T-helper 9 cell (primary cell): ENCODE results near the gene RCN1.
"Not testable (repeated sequence)": the region's sequence is repeated elsewhere in the genome, so short reads cannot be mapped to it uniquely, and the experiment has no call there.

Experiments
- DNase-seq: peaks from one replicate; pipeline ENCODE4 v3.0.0-alpha.2; 2020

Gene RCN1

DNA sequence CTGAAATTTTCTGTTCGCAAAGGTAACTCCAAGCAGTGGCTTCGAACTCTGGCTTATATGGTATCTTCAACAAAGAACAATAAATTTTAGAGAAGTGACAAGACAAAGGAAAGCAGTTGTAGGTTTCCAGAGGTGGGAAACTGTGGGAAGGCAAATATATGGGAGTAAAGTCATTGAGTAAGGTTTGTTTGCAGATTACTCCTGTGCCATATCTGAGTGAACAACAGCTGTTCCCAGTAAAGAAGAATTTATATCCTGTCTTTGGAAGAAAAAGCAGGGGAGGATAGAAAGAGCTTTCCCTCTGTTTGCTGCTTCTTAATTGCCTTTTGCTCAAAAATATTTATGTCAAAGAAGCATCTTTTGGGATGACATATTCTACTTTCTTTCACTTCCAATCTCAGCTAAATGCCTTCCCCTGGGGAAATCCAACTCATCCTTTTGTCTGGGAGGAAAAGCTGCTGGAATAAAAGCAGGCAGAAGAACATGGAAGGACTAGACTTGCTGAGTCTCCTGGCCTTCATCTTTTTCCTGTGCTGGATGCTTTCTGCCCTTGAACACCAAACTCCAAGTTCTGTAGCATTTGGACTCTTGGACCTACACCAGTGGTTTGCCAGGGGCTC lies 10.4 kb upstream of the RCN1 start:
- no peak for DNase-seq

DNA sequence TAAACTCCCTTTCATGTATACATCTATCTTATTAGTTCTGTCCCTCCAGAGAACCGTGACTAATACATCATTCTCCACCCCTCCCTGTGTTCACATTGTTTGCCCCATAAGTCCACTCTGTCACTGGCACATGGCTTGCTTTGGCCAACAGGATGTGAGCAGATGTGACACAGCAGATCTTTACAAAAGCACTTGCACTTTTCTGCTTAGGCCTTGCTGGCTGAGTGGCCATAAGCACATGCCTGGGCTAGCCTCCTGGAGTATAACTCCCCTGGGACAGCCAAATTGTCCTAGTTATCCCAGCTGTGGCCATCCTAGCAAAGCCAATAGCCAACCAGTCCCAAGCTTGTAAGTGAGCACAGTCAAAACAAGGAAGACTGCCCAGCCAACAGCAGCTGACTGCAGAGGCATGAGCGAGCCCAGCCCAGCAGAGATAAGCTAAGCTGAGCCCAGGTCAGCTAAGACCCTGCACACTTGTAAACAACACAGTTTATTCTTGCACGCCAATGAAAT lies 9.7 kb upstream of the RCN1 start:
- DNase-seq, result no peak

DNA sequence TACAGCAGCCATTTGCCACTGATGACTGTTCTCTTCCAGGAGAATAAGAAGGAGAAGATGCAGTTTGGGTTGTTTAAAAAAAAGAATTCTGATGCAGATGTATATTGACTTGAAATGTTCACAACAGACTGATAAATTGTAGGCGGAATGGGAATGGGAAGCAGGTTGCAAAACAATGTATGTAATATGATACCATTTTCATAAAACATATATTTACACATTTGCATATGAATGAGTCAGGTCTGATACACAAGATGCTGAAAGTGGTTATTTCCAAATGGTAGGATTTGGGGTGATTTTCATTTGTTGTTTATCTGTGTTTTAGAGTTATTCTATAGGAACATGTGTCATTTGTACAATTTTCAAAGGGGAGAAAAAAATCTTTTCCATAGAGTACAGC lies 9.0 kb upstream of the RCN1 start:
- DNase-seq, result no peak

DNA sequence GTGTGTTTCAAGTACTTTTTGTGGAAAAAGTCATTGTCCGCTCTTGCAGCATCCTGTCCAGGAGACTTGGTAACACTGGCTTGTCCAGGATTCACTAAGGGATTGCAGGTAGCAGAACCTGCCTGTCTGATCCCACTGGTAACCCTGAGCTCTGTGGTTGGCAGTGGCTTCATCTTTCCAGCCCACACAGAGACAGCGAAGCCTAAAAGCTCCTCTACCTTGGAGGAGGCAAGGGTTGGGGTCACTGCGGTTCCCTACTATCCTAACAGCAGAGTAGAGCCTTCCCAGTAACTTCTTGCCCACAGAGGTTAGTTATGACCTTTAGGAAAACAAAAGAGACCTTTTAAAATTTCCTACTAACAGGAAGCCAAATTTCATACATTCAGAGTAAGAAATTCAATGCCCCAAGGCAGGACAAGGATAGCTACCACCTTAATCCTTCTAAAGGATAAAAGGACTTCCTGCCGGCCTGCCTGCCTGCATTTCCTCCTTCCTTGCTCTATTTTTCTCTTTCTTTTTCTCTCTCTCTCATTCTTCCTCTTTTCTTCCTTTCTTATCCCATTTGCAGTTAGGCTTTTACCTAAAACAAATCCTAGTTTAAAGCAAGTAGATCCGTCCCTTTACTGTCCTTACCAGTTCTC lies 8.4 kb upstream of the RCN1 start:
- no peak for DNase-seq

DNA sequence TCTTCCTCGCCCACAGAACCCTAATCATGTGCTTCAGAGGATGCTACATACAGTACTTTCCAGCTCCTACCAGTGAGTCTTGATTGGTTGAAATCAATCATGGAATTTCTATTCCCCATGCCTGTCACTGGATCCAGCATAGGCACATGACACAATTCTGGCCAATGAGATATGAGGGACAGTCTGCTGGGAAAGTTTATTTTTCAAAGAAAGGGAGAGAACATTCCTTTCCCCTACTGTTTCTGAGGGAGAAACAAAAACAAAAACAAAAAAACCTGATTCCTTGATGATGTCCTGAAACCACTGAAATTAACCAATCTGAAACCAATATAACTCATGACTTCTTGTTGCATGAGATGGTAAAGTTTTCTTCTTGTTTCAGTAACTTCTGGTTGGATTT lies 3.3 kb upstream of the RCN1 start:
- no peak for DNase-seq

DNA sequence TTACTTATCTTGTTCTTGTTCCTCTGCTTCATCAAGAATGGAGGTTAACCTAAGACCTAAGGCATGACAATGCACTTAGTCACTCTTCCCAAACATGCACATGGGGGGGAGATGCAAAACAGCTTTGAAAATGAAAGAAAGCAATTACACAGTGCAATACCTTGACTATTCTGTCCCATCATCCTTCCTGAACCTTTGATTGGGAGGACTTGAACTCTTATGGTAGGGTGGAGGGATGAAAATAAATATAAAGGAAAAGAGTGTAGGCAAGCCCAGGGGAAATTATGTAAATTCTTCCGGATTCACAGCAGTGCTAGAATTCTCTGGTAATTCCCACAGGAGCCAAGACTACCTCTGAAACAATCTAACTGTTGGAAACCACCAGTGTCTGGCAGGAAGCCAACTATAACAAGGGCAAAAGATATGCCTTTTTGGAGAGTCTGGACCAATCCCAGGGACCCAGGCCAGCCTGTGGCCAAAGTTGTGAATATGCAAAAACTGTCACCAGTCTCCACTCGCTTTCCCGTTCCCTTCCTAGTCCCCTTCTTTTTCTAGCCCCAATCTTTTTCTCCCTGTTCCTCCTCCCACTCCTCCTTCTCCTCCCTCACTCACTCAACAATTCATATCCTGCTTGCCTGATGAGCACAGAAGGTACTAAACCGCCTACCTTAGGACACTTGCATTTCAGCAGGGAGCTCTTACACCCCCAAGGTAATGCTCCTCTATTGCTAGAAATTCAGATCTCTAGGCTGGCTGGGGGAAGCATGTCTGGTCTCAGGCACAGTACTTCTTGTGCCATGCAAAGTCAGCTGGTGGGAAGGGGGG lies 2.5 kb upstream of the RCN1 start:
- DNase-seq, result no peak

DNA sequence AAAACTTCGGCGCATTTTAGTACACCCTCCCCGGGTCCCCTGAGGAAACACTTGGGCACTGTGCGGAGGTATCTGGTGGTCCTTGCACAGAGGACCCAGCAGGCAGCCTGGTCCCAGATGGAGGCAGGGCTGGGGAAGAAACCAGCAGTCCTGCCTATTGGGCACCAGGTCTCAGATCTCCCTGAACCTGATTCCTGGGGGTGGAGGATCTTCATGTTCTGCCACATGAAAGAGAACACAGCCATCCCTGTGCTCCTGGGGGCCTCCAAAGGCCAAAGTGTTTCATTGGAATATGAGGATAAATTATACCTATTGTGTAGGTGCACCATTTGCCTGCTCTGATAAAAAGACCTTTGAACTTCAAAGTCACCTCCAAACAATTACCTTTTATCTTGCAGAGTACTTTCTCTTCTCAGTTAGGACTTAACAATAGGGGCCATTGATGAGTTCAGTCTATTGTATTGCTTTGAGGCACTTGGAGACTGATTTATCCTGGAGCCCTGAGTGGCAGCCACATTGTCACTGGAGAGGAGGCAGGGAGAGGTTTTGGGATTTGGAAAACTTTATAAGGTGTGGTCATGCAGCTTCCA lies 1.8 kb downstream of the RCN1 start:
- DNase-seq, result no peak

DNA sequence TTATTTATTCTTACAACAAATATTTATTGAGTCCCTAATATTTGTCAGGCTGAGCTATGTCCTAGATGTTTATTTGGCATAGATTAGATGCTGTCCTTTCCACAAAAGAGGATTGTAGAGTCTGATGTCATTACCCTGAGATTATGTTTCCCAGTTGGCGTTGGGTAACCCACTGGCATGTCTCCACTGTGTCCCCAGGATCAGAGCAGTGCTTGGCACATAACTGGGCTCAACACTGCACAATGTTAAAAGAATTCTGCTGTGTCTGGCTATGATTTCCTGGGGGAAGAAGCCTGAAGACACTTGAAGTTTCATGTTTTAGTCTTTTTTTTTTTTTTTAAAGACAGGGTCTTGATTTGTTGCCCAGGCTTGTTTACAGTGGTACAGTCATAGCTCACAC lies 4.0 kb downstream of the RCN1 start:
- DNase-seq, result no peak

DNA sequence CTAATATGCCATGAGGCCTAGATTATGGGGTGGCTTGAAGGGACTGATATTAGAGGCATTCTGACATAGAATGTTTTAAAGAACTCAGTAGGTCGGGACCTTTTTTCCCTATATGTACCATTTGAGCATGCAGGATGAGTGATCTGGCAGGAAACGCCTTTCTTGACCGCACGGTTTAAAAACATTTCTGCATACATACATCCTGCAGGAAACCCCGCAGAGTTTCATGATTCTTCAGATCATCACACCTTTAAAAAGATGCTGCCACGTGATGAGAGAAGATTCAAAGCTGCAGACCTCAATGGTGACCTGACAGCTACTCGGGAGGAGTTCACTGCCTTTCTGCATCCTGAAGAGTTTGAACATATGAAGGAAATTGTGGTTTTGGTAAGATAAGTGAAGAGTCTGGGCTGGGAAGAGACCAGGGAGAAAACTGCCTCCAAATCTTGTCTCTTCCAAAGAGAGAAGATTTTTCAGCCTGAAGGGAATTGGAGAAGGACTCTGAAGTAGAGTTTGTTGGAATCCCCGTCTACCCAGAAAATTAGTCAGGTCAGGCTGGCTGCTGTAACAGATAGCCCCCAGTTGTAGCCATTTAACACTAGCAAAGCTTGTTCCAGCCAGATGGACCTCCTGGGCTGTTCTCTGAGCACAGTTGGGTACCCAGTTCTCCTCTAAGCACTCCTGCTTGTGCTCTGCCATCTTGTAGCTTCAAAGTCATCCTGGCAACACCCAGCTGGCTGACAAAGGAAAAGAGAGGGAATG lies 7.4 kb downstream of the RCN1 start:
- DNase-seq, result no peak

DNA sequence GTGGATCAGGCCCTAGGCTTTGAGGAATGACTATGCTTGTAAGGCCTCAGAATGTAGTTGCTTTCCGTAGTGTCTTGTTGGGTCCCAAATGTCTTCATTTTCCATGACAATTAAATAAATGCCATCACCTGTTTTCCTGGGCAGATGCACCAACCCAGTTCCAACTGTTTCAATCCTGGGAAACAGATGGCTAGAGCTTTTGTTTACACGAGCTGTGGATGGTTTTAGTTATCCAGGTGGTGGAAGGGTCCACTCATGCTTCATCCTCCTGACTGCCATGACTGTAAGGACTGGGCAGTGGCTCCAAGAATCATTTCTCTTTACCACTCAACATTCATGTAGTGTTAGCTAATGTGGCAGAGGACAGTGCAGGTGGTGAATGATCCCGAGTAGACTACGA lies 8.6 kb downstream of the RCN1 start:
- no peak for DNase-seq

DNA sequence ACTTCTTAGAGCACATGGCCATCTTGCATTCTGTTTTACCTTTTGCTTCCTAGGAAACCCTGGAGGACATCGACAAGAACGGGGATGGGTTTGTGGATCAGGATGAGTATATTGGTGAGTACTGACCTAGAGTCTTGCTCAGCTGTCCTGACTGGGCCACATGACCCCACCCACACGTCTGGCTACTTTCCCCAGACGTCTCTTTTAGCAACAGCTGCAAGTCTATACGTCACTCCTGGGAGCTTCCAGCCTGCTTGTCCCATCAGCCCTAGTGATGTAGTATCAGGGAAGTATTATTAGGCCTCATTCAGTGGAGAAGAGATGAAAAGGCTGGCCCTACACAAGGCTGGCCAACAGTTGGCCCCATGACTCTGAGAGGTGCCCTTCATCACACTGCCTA lies 9.6 kb downstream of the RCN1 start:
- no peak for DNase-seq

DNA sequence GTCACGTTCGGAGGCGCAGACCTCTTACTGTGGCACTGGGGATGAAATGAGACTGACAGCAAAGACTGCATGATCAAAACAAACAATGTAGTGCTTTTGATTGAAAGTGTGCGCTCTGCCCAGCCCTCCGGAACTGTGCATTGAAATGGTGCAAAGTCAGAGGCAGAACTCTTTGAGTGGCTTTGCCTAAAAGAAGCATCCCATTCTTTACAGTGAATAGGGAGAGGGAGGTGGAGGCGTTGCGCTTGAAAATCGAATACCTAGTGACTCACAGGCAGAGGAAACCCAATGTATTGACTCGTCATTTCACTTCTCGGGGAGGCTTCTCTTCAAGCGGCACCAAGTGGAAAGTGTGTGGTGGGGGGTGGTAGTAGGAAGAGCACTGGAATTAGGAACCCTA lies 10.9 kb downstream of the RCN1 start:
- no peak for DNase-seq

DNA sequence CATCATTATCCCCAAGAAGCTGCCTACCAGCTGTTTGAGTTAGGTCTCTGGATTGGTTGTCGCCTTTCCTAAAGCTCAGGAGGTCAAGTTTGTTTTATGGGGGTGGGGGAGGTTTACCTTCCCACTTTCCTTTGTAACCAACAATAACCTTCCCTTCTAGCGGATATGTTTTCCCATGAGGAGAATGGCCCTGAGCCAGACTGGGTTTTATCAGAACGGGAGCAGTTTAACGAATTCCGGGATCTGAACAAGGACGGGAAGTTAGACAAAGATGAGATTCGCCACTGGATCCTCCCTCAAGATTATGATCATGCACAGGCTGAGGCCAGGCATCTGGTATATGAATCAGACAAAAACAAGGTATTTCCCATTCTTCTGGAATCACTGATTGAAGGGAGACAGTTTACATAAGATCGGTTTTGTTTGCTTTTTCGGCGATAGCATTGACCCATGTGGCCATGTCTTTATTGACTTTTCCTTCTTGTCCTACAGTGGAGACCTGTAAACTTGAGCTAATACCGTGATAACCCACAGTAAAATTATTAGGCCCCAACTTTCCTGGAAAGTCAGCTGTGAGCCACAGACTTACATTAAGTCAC lies 12.3 kb downstream of the RCN1 start:
- DNase-seq, result not testable (repeated sequence)

DNA sequence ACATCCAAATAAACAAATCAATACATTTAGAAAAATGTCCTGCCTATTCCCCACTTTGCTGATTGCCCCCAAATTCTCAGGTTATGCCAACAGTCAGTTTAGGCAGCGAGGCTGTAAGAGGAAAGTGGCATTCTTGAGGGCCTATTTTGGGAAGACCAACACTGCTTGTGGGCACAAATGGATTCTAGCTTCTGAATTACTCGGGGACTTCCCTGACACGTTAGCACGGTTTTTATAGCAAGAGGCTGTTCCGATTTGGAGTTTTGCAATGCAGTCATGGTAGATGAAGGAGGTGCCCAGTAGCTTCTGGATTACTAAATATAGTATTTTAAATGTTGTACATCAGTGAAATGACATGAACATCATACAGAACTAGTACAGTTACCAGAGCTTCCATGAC lies 13.1 kb downstream of the RCN1 start:
- DNase-seq, result no peak

DNA sequence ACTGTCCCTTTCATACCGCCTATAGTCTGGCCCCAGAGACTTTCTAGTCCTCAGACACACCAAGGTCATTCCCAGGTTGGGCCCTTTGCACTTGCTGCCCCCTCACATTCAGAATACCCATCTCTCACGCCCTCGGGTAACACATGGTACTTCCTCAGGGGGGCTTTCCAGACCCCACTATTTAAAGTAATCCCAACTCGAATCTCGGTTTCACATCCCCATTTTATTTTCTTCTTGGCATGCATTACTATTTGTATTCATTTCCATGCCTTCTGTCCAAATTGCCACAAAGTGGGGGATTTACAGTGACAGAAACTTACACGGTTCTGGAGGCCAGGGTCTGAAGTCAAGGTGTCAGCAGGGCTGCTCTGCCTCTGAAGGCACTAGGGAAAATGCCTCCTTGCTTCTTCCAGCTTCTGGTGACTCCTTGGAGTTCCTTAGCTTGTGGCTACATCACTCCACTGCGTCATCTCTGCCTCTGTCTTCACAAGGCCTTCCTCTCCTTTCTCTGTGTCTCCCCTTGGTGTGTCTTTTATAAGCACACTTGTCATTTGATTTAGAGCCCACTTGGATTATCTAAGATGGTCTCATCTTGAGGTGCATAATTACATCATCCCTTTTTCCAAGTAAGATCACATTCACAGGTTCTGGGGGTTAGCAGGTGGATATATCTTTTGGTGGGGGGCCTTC lies 15.1 kb downstream of the RCN1 start:
- DNase-seq, result no peak

DNA sequence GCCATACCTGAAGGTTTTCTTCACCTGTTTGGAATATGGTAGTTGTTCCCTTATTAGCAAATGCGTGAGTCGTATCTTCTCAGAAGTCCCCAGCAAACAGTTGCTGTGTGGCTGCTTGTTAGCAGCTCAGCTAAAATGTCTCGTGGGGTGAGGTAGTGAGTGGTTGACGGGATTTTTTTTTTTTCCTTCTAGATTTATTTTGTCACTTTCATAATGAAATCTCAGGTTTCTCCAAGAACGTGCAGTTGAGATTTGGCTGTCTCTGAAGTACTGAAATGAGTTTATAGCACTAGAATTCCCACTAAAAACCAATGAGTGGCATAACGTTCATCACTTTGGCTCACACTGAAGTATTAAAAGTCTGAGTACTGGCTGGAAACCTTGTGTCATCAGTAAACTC lies 16.8 kb downstream of the RCN1 start:
- DNase-seq, result no peak

DNA sequence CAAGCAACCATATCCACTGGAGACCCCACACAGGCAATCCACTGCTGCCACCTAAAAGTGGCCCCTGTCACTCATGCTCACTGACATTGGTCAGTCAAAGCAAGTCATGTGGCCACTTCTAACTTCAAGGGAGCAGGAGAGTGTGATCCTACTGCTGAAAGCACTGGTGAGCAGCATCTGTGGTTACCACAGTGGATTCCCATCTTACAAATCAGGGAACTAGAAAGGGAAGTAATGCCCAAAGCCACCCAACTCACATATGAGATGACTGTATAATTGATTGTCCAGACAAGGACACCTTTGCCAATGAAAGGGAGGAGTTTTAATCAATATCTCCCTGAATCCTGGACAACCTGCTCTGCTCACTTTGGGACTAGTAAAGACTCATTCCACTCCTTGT lies 17.7 kb downstream of the RCN1 start:
- no peak for DNase-seq

DNA sequence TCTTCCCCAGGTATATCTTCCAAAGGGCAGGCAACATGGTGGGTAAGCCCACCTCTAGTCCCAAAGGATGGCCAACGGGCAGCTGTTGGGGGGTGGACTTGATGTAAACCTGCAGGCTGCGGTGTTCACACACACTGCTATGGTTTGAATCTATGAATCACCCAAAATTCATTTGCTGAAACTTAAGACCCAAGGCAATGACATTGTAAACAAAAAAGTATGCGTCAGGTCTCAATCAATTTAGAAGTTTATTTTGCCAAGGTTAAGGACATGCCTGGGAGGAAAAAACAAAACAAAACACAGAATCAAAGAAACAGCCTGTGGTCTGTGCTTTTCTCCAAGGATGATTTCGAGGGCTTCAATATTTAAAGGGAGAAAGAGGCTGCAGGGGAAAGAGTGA lies 18.3 kb downstream of the RCN1 start:
- DNase-seq, result no peak

DNA sequence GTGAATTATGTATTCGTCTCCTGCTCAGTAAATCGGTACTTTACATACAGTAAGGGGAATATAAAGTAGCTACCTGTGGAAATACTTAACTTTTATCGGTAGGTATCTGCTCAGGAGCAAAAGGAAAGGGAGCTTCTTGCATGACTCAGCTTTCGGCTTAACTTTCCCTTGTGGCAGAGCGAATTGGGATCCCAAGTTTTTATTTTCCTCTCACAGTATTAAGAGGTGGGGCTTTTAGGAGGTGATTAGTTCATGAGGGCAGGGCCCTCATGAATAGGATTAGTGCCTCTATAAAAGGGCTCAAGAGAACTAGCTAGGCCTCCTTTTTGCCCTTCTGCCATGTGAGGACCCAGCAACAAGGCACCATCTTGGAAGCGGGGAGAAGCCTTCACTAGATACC lies 18.7 kb downstream of the RCN1 start:
- no peak for DNase-seq

DNA sequence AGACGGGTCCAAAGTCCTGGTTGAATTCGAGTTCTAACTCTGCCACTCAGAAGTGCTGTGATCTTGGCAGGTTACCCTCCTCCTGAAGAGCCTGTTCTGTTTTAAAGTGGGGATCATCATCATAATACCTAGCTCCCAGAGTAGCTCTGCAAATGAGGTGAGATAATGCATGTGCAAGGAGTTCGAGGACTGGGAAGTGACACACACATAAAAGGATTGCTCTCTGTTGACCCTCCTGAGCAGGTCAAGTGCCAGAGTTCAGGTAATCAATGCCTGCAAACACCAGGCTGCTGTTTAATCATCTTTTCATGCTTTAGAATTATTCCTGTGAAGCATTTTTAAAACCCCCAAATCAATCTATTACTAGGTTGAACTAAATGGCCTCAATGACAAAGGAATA lies 19.9 kb downstream of the RCN1 start:
- DNase-seq, result no peak

DNA sequence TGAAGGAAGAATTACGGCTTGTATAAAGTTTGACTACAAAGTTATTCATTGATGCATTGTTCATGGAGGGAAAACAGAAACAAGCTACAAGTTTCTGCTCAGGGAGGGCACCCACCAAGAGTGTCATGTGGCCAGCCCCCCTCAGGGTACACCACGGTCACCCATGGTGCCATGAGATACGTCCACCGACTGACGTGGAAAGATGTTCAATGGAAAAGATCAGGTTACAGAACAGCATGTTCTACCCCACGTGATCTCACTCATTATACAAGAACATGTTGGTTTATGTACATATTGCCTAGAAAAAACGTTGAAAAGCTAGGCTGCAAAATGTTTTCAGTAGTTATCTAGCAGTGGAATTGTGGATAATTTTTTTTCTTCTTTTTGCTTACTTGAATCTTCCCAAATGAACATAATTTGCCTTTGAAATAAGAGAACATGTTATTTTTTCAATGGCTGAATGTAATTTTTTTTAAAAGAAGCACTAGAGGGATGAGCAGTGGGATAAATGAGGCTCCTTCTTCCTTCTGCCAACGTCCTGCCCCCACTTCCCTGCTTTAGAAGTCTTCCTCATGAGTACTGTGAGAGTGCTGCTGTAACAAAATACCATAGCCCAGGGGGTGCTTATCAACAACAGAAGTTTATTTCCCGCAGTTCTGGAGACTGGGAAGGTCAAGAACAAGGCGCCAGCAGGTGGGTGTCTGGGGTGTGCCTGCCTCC lies 22.5 kb downstream of the RCN1 start:
- no peak for DNase-seq
